GM12875 (cell line): ENCODE measurements around the gene RPS6KA2.
A peak's percentile ranks its signal among the peaks of the same experiment; 100 is the strongest.

Experiments used
- H3K4me3 ChIP-seq: one replicate; pipeline ENCODE4 v1.5.1; 2011; ENCODE audit warnings: low read depth, low read length, control low read depth
- TF ChIP-seq, protein P1 (sequence below): IDR thresholded peaks from 2 replicates; pipeline ENCODE4 v1.5.1; 2011; ENCODE audit warnings: low read depth, mild to moderate bottlenecking, control low read depth, inconsistent platforms, low read length, moderate library complexity, borderline replicate concordance; ENCODE audit not compliant: insufficient read depth

RPS6KA2 gene

DNA sequence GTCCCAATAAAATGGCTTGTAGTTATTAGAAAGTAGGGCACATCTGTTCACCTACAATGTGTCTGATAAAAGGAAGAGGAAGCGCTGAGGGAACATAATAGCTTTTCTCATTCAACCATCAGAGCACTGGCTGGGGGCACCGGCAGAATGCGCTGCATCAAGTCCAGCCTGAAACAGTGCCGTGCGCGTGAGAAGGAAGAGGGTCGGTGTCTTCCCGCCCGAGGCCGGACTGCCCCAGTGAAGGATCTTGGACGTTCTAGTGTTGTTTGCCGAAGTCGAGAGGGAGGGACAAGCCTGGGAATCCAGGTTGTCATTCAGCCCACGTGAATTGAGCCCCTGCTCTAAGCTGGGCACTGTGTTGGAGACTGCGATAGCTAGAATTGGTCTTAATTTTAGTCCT, 182.6 kb downstream of the RPS6KA2 start:
- TF ChIP-seq, protein P1, sequence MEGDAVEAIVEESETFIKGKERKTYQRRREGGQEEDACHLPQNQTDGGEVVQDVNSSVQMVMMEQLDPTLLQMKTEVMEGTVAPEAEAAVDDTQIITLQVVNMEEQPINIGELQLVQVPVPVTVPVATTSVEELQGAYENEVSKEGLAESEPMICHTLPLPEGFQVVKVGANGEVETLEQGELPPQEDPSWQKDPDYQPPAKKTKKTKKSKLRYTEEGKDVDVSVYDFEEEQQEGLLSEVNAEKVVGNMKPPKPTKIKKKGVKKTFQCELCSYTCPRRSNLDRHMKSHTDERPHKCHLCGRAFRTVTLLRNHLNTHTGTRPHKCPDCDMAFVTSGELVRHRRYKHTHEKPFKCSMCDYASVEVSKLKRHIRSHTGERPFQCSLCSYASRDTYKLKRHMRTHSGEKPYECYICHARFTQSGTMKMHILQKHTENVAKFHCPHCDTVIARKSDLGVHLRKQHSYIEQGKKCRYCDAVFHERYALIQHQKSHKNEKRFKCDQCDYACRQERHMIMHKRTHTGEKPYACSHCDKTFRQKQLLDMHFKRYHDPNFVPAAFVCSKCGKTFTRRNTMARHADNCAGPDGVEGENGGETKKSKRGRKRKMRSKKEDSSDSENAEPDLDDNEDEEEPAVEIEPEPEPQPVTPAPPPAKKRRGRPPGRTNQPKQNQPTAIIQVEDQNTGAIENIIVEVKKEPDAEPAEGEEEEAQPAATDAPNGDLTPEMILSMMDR = no peak
- H3K4me3 ChIP-seq = no peak overlapping the region

DNA sequence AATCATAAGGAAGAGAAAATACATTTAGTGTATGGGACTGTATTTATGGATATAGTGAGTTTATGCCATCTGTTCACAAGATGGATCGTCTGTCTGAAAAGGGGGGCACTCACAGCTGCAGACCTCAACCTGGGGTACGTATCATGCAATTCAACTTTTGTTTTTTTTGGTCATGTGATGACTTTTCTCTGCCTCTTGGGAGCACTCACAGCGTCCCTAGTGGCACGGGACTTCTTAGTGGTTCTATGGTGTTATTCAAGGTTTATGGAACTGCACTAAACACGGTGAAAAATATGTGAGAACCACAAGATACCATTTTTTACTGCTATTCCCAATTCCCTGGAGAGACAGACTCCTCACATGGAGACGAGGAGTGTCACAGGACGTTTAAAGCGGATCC, 183.9 kb downstream of the RPS6KA2 start:
- no peak overlapping the region for H3K4me3 ChIP-seq
- TF ChIP-seq, protein P1 = peak; percentile 43; the same call in 1 of the 2 replicates

DNA sequence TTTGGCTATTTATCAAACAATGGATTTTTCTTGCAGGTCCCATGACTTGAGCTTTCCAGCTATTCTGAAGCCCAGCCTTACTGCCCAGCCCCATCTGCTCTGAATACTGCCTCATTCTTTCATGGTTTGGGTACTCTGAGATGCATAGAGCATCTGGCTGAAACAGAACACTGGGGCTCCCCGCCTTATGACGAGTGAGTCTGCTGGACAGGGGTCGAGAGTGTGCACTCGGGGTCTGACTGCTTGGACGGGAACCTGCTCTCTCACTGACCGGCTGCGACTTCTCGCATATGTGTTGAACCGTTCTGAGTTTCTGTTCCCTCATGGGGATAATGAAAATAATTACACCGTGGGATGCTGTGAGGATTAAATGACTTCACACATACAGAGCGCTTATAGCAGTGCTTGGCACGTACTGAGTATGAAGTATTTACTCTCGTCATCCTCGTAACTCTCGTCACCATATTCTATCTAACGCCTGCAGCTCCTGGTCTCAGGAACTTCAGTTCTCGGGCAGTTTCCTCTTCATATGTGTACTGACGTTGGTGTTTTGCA, 184.8 kb downstream of the RPS6KA2 start:
- no peak overlapping the region for H3K4me3 ChIP-seq
- TF ChIP-seq, protein P1 = no peak

DNA sequence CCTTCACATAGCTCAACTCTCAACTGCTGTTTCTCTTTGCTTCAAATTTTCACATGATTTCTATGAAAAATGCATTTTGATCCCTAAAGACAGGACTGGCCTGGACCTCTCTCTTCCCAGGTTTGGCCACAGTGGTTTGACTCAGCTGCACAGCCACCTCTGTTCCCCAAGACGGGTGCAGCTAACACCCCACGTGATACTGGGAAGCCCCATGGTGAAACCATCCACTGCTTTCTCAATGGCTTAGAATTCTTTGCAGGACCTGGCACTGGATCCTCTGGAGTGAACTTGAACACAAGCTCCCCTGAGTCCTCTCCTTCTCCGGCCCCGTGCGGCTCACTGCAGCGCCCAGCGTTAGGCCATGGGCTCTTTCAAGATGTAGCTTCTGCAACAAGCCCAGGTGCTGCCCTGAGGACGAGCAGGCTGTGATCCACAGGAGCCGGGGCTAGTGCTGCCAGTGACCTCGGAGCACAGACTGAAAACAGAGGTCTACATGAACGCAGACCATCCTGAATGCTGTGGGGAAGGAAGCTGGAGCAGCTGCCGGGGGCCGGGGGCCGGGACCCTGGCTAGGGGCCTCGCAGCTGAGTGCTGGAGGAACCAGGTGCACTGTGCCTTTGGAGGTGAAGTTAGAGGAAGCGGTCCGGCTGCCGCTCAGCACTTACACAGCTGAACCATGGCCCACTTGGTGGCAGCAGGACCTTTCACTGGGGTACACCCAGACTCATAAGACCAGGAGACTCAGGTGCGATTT, 185.5 kb downstream of the RPS6KA2 start:
- TF ChIP-seq, protein P1 = peak; percentile 2; the same call in 1 of the 2 replicates
- no peak overlapping the region for H3K4me3 ChIP-seq

DNA sequence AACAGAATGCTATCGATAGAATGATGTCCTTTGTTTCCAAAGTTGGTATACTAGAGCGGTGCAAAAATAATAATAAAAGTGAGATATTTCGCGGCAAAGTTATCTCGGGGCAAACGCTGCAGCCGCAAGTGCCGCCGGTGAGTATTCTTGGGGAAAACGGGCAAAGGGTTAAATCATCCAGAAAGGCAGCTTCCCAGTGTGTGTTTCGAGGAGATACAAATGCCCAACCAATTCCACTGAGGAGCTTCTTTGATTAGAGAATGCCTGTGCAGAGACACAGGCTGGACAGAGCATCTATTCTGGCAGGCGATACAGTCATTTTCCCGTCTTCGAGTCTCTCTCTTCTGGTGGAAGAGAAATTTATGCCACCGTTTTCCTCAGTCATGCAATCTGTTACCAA, 186.3 kb downstream of the RPS6KA2 start:
- H3K4me3 ChIP-seq = no peak overlapping the region
- TF ChIP-seq, protein P1 = no peak

DNA sequence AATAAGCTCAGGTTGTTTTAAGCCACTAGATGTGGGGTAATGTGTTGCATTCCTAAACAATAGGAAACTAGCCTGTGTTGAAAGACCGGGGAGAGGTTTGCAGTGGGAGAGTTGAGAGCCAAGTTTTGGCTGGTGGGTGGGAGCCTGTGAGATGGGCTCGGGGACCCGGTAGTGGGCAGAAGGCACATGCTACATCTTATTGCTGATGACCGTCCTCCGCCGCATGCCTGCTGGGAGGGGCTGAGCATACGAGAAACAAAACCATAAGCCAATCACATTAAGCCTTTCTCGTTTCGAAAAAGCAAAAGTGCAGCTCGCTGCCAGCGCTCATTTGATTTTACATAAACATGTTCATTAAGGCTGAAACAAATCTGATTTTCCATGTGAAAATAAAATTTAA, 186.9 kb downstream of the RPS6KA2 start:
- TF ChIP-seq, protein P1 = no peak
- H3K4me3 ChIP-seq = no peak overlapping the region
